Osteoblast (primary cell): ENCODE data around the gene P2RX1. TPM values are rescaled to one million over a fixed set of nuclear protein-coding genes. Genes with fewer than 3 reads are reported as not detected.
"Not testable (repeated sequence)": the region's sequence is repeated elsewhere in the genome, so short reads cannot be mapped to it uniquely, and the experiment has no call there.

ENCODE experiments used
- DNase-seq: peaks from one replicate; pipeline ENCODE4 v3.0.0; 2011; ENCODE audit warnings: low spot score, mixed read lengths; ENCODE audit not compliant: insufficient read length; ENCODE audit errors: missing footprints
- H2AFZ ChIP-seq: 2 replicates; pipeline ENCODE4 v1.6.0; 2011; ENCODE audit warnings: mild to moderate bottlenecking, low read length
- H3K27ac ChIP-seq: 2 replicates; pipeline ENCODE4 v1.5.1; 2011; ENCODE audit warnings: mild to moderate bottlenecking, low read depth, low read length, moderate library complexity
- H3K27me3 ChIP-seq: 2 replicates; pipeline ENCODE4 v1.6.0; 2012; ENCODE audit warnings: mild to moderate bottlenecking, control low read depth, inconsistent platforms, low read length, moderate library complexity; ENCODE audit not compliant: insufficient read depth
- H3K36me3 ChIP-seq: 2 replicates; pipeline ENCODE4 v1.5.1; 2011; ENCODE audit warnings: mild to moderate bottlenecking, low read length, control low read depth, moderate library complexity; ENCODE audit not compliant: insufficient read depth
- H3K4me1 ChIP-seq: 2 replicates; pipeline ENCODE4 v1.5.1; 2011; ENCODE audit warnings: mild to moderate bottlenecking, low read length, control low read depth, moderate library complexity; ENCODE audit not compliant: insufficient read depth
- H3K4me2 ChIP-seq: 2 replicates; pipeline ENCODE4 v1.6.0; 2011; ENCODE audit warnings: mild to moderate bottlenecking, low read length; ENCODE audit not compliant: insufficient read depth
- H3K4me3 ChIP-seq: fragments of 200-600 bp; sonication (generic); 3 replicates; pipeline ENCODE4 v1.5.1; 2012; ENCODE audit warnings: mild to moderate bottlenecking, low read length, inconsistent platforms; ENCODE audit not compliant: insufficient read depth
- H3K79me2 ChIP-seq: 2 replicates; pipeline ENCODE4 v1.6.0; 2012; ENCODE audit warnings: mild to moderate bottlenecking, low read length, control low read depth, inconsistent platforms; ENCODE audit not compliant: insufficient read depth
- H3K9me3 ChIP-seq: 2 replicates; pipeline ENCODE4 v1.5.1; 2011; ENCODE audit warnings: low read depth, low read length, control low read depth
- H4K20me1 ChIP-seq: 2 replicates; pipeline ENCODE4 v1.6.0; 2012; ENCODE audit warnings: mild to moderate bottlenecking, low read length, control low read depth; ENCODE audit not compliant: insufficient read depth
- total RNA-seq: library from RNA; depleted of rRNA; stranded (reverse); fragments of >200 nt; gene quantifications from 2 replicates; pipeline ENCODE4 v1.2.3, GENCODE V29; 2012
- TF ChIP-seq, protein P1 (sequence below): IDR thresholded peaks from 2 replicates; pipeline ENCODE4 v1.5.1; 2011; ENCODE audit warnings: mild to moderate bottlenecking, low read depth, low read length, moderate library complexity; ENCODE audit errors: extremely low read depth

The P2RX1 gene
- total RNA-seq, 1 donor = not detected

DNA sequence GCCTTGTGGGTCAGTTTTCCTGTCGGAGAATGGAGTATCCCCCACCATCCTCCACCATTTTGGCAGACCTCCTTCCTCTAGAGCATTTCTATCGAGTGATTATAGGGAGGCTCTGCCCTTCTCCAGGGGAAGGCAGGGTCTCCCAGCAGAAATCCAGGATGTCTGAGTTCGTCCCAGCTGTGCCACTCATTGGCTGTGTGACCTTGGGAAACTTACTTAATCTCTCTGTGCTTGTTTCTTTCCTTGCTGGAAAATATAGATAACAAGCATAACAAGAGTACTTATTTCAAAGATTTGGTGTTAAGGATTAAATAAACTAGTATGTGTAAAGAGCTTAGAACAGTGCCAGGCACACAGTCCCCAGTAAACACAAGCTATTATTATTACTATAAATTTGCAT, 33.2 kb upstream of the P2RX1 start:
- Histone ChIP-seq H3K4me3 (no peak overlapping the region), H3K27me3 (no peaks in the 10 kb centered on the region), H2AFZ (no peak overlapping the region), H3K9me3 (no peaks in the 10 kb centered on the region), H4K20me1 (no peaks in the 10 kb centered on the region), H3K27ac (no peak overlapping the region), H3K4me2 (no peak overlapping the region), H3K4me1 (peaks cover 2% of the 10 kb centered on the region), H3K36me3 (no peaks in the 10 kb centered on the region), H3K79me2 (no peaks in the 10 kb centered on the region)
- TF ChIP-seq, protein P1, sequence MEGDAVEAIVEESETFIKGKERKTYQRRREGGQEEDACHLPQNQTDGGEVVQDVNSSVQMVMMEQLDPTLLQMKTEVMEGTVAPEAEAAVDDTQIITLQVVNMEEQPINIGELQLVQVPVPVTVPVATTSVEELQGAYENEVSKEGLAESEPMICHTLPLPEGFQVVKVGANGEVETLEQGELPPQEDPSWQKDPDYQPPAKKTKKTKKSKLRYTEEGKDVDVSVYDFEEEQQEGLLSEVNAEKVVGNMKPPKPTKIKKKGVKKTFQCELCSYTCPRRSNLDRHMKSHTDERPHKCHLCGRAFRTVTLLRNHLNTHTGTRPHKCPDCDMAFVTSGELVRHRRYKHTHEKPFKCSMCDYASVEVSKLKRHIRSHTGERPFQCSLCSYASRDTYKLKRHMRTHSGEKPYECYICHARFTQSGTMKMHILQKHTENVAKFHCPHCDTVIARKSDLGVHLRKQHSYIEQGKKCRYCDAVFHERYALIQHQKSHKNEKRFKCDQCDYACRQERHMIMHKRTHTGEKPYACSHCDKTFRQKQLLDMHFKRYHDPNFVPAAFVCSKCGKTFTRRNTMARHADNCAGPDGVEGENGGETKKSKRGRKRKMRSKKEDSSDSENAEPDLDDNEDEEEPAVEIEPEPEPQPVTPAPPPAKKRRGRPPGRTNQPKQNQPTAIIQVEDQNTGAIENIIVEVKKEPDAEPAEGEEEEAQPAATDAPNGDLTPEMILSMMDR = no peak
- no peak for DNase-seq

DNA sequence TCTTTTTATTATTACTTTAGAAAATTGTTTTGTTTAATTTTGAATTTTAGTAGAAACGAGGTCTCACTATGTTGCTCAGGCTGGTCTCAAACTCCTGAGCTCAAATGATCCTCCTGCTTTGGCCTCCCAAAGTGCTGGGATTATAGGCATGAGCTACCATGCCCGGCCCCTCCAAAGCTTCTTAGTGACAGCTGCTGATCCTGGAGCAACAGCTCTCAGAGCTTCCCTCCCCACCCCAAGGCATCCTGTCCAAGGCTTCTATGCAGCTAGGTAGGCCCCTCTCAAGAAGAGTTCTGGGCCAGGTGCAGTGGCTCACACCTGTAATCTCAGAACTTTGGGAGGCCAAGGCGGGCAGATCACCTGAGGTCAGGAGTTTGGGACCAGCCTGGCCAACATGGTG, 32.3 kb upstream of the P2RX1 start:
- not testable (repeated sequence) for H3K36me3 ChIP-seq, H2AFZ ChIP-seq, H3K9me3 ChIP-seq, H3K27me3 ChIP-seq, DNase-seq, H4K20me1 ChIP-seq, H3K79me2 ChIP-seq, H3K27ac ChIP-seq, H3K4me3 ChIP-seq, H3K4me2 ChIP-seq, H3K4me1 ChIP-seq

DNA sequence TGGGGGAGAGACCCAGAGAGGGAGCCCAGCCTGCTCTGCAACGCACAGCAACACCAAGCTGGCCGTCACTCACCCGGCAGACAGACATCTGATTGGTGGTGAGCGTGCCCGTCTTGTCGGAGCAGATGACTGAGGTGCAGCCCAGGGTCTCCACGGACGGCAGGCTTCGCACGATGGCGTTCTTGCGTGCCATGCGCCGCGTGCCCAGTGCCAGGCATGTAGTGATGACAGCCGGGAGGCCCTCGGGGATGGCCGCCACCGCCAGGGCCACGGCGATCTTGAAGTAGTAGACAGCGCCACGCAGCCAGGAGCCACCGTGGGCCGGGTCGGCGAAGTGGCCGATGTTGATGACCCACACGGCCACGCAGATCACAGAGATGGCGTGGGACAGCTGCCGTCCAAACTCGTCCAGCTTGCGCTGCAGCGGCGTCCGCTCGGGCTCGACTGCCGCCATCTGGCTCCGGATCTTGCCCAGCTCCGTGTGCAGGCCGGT, 31.1 kb upstream of the P2RX1 start:
- no peak for DNase-seq
- H3K27me3 ChIP-seq = no peaks in the 10 kb centered on the region
- H3K36me3 ChIP-seq = no peaks in the 10 kb centered on the region
- no peak overlapping the region for H3K27ac ChIP-seq
- H3K9me3 ChIP-seq = no peaks in the 10 kb centered on the region
- TF ChIP-seq, protein P1 = no peak
- no peak overlapping the region for H3K4me3 ChIP-seq
- H2AFZ ChIP-seq = no peak overlapping the region
- H3K4me1 ChIP-seq = peaks cover 4% of the 10 kb centered on the region
- no peaks in the 10 kb centered on the region for H4K20me1 ChIP-seq
- H3K79me2 ChIP-seq = no peaks in the 10 kb centered on the region
- no peak overlapping the region for H3K4me2 ChIP-seq

DNA sequence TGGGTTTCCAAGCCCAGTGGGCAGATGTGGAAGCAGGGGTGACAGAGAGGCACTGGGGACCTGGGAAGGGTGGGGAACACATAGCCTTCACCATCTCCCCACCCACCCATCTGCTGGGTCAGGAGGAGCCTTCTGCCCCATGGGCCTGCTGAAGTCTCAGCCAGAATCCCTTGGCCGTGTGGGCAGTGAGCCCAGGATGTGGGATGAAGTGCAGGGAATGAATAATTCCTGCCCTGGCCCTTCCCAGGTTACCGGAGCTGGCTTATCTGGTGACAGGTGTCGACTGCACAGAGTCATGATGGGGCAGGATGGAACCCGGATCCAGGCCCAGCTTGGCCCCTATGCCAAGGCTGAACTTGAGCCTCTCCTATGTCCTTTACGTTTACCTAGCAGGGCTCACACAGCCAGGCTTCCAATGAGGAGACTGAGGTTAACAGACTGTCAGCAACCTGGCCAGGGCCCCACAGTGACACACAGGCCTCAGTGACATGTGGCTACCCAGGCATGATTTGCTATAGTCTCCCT, 30.5 kb upstream of the P2RX1 start:
- Histone ChIP-seq H3K4me1 (peaks cover 4% of the 10 kb centered on the region), H3K4me3 (no peak overlapping the region), H3K4me2 (no peak overlapping the region), H3K36me3 (no peaks in the 10 kb centered on the region), H3K27ac (no peak overlapping the region), H2AFZ (no peak overlapping the region), H4K20me1 (no peaks in the 10 kb centered on the region), H3K79me2 (no peaks in the 10 kb centered on the region), H3K27me3 (no peaks in the 10 kb centered on the region), H3K9me3 (no peaks in the 10 kb centered on the region)
- TF ChIP-seq, protein P1 = no peak
- DNase-seq = no peak
